Right atrium auricular region (tissue), 2 donors: ENCODE data around the gene USP11. TPM values are rescaled to one million over a fixed set of nuclear protein-coding genes. Genes with fewer than 3 reads are reported as not detected.

ENCODE experiments used
- DNase-seq: peaks from one replicate; pipeline ENCODE4 v3.0.0-alpha.2; 2019; ENCODE audit warnings: low spot score
- H3K27ac ChIP-seq, 2 donors: fragments of 200-600 bp; sonication (generic); 1 replicate in 1 of 2; 2 replicates in 1 of 2; pipeline ENCODE4 v1.5.1; 2016 to 2019
- H3K27me3 ChIP-seq, 2 donors: fragments of 200-600 bp; sonication (generic); one replicate each; pipeline versions ENCODE4 v1.5.1 to v1.6.0; 2017 to 2019
- H3K36me3 ChIP-seq: fragments of 200-600 bp; sonication (generic); one replicate; pipeline ENCODE4 v1.5.1; 2016
- H3K4me1 ChIP-seq, 2 donors: fragments of 200-600 bp; sonication (generic); one replicate each; pipeline versions ENCODE4 v1.5.1 to v1.6.0; 2017 to 2019
- H3K4me3 ChIP-seq, 2 donors: fragments of 200-600 bp; sonication (generic); 1 replicate in 1 of 2; 2 replicates in 1 of 2; pipeline ENCODE4 v1.5.1; 2017 to 2019; ENCODE audit warnings: mild to moderate bottlenecking in 1 of 2, moderate library complexity in 1 of 2
- H3K9me3 ChIP-seq, 2 donors: fragments of 200-600 bp; sonication (generic); one replicate each; pipeline ENCODE4 v1.5.1; 2019
- total RNA-seq, 2 donors: library from RNA; depleted of rRNA; stranded (reverse); fragments of >200 nt; gene quantifications; one replicate each; pipeline ENCODE4 v1.1.0, GENCODE V29; 2016
- TF ChIP-seq, protein P1 (sequence below), 2 donors: fragments of 200-600 bp; sonication (generic); IDR thresholded peaks; one replicate each; pipeline ENCODE4 v1.5.1; 2019; ENCODE audit warnings: antibody characterized with exemption in 2 of 2

The USP11 gene
- total RNA-seq, 2 donors from 2014 or later = 35.2 to 63.6 TPM

DNA sequence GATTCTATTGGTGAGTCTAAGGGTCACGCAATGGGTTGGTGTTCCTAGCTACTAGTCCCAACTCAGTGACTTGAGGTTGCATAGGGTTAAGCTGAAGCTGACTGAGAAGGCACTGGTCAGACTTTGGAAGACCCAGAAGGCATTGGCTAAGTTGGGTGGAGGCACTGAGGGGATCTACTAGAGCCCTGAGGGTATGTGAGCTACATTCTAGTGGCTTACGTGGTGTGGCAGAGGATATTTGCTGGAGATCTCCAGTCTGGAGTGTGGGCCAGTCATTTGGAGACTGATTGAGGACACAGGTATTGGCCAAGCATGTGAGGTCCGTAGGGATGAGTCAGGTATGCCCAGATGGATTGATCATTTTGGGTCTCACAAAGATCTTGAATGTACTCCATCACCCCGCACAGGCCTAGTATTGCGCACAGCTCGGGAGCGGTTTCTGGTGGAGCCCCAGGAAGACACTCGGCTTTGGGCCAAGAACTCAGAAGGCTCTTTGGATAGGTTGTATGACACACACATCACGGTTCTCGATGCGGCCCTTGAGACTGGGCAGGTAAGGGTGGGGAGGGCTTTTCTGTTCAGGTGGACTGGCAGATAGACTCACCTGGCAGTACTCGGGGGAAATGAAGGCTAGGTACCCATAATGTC lies 7.2 kb downstream of the USP11 start:
- TF ChIP-seq, protein P1, sequence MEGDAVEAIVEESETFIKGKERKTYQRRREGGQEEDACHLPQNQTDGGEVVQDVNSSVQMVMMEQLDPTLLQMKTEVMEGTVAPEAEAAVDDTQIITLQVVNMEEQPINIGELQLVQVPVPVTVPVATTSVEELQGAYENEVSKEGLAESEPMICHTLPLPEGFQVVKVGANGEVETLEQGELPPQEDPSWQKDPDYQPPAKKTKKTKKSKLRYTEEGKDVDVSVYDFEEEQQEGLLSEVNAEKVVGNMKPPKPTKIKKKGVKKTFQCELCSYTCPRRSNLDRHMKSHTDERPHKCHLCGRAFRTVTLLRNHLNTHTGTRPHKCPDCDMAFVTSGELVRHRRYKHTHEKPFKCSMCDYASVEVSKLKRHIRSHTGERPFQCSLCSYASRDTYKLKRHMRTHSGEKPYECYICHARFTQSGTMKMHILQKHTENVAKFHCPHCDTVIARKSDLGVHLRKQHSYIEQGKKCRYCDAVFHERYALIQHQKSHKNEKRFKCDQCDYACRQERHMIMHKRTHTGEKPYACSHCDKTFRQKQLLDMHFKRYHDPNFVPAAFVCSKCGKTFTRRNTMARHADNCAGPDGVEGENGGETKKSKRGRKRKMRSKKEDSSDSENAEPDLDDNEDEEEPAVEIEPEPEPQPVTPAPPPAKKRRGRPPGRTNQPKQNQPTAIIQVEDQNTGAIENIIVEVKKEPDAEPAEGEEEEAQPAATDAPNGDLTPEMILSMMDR (IDR thresholded peaks at IDR 0.05) = no peak
- Histone ChIP-seq H3K4me1 (no peaks in the 10 kb centered on the region), H3K27me3 (no peaks in the 10 kb centered on the region), H3K27ac (no peak overlapping the region), H3K36me3 (peaks cover 45% of the 10 kb centered on the region), H3K9me3 (no peaks in the 10 kb centered on the region), H3K4me3 (no peak overlapping the region)
- no peak for DNase-seq

DNA sequence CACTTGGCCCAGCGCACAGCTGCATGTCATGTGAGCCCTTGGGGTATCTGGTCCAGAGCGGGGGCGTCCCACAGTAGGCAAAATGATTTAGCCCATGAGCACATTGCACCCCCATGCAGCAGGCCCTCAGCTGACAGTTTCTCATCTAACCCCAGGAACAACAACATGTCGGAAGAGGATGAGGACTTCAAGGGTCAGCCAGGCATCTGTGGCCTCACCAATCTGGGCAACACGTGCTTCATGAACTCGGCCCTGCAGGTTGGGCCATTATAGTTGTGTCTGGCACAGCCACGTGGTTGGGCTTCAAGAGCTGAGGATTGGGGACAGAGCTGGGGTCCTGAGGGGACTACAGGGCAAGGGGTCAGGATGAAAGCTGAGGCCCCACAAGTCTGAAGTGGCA lies 7.8 kb downstream of the USP11 start:
- peaks cover 49% of the 10 kb centered on the region for H3K36me3 ChIP-seq
- TF ChIP-seq, protein P1 (IDR thresholded peaks at IDR 0.05) = no peak

DNA sequence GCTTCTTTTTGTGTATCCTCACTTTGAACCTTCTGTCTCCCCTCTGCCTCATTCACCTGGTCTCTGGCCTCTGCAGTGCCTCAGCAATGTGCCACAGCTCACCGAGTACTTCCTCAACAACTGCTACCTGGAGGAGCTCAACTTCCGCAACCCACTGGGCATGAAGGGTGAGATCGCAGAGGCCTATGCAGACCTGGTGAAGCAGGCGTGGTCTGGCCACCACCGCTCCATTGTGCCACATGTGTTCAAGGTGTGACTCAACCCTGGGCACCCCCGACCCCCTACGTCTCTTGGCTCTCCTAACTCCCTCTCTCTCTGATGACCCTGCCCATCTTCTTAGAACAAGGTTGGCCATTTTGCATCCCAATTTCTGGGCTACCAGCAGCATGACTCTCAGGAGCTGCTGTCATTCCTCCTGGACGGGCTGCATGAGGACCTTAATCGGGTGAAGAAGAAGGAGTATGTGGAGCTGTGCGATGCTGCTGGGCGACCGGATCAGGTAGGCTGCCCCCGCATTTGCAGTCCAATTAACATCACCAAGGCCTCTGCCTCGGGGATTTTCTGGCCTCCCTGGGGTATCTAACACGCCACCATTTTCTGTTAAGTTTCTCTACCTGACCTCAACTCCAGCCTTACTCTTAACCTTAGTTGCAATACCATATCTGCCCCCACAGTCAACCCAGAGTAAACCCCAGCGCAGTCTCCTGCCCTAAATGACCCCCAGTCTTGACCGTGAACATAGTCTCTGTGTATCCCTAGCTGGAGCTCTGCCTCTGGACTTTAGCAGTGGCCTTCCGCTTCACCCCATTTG lies 8.6 kb downstream of the USP11 start:
- H3K27ac ChIP-seq = no peak overlapping the region
- peaks cover 54% of the 10 kb centered on the region for H3K36me3 ChIP-seq
- H3K4me1 ChIP-seq = no peaks in the 10 kb centered on the region
- no peaks in the 10 kb centered on the region for H3K9me3 ChIP-seq
- no peak for DNase-seq
- TF ChIP-seq, protein P1 (IDR thresholded peaks at IDR 0.05) = no peak
- no peaks in the 10 kb centered on the region for H3K27me3 ChIP-seq
- no peak overlapping the region for H3K4me3 ChIP-seq

More for the DNA sequence above, 7.8 kb downstream of the USP11 start:
- no peak for DNase-seq
- Histone ChIP-seq H3K4me1 (no peaks in the 10 kb centered on the region), H3K27ac (no peak overlapping the region), H3K4me3 (no peak overlapping the region), H3K9me3 (no peaks in the 10 kb centered on the region), H3K27me3 (no peaks in the 10 kb centered on the region)

DNA sequence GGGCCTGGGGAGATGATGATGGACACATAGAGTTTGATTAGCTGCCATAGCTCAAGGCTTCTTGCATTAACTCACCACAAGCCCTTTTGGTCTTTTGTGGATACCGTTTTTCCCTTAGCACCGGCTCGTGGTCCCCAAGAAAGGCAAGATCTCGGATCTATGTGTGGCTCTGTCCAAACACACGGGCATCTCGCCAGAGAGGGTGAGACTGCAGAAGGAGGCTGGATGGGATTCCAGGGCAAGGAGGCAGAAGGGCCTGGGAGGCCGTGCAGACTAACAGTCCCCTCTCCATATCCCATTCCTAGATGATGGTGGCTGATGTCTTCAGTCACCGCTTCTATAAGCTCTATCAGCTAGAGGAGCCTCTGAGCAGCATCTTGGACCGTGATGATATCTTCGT lies 9.5 kb downstream of the USP11 start:
- no peaks in the 10 kb centered on the region for H3K9me3 ChIP-seq
- no peaks in the 10 kb centered on the region for H3K27me3 ChIP-seq
- no peak for DNase-seq

DNA sequence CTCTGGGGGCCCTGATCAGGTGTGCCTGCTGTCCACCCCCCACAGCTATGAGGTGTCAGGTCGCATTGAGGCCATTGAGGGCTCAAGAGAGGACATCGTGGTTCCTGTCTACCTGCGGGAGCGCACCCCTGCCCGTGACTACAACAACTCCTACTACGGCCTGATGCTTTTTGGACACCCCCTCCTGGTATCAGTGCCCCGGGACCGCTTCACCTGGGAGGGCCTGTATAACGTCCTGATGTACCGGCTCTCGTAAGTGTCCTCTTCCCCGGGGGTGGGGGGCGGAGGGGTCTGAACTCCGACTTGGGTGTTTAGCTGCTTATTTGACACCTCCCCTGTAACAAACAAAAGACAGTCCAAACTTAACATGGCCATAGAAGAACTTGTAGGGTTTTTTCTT lies 10.5 kb downstream of the USP11 start:
- no peaks in the 10 kb centered on the region for H3K4me1 ChIP-seq
- H3K4me3 ChIP-seq = no peak overlapping the region
- H3K27ac ChIP-seq = no peak overlapping the region
- TF ChIP-seq, protein P1 (IDR thresholded peaks at IDR 0.05) = no peak
- H3K27me3 ChIP-seq = no peaks in the 10 kb centered on the region
- no peak for DNase-seq
- no peaks in the 10 kb centered on the region for H3K9me3 ChIP-seq
- H3K36me3 ChIP-seq = peaks cover 54% of the 10 kb centered on the region

More for the DNA sequence above, 9.5 kb downstream of the USP11 start:
- peaks cover 54% of the 10 kb centered on the region for H3K36me3 ChIP-seq
- TF ChIP-seq, protein P1 (IDR thresholded peaks at IDR 0.05) = no peak
- no peak overlapping the region for H3K27ac ChIP-seq
- no peaks in the 10 kb centered on the region for H3K4me1 ChIP-seq
- no peak overlapping the region for H3K4me3 ChIP-seq
